CD4-positive, alpha-beta T cell treated with Interleukin-17A for 1 hour (primary cell): ENCODE measurements around the gene ITGB2.

ENCODE experiments used
- DNase-seq: peaks from one replicate; pipeline ENCODE4 v3.0.0-alpha.2; 2020

ITGB2 gene

GRCh38 chr21:44907966-44908895, 12.5 kb downstream of the ITGB2 start:
- no peak for DNase-seq

- no peak for DNase-seq
Measured at GRCh38 chr21:44907225-44907965, 13.3 kb downstream of the ITGB2 start.

DNA sequence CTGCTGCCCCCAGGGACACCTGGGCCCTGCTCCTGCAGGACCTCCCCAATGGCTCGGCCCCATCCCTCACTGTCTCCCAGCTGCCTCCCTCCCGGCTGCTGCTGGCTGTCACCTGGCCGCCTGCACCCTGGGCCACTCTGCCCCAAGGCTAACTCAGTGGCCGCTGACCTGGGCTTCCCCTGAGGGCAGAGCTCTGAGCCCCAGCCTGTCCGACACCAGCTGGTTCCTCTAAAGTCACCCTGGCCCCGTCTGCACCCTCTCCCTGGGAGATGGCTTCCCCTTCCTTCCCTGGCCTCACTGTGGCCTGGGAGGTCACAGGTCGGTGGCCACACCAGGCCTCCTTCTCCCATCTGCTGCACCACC, 15.0 kb downstream of the ITGB2 start:
- no peak for DNase-seq

GRCh38 chr21:44905016-44905727, 15.5 kb downstream of the ITGB2 start:
- no peak for DNase-seq

DNA sequence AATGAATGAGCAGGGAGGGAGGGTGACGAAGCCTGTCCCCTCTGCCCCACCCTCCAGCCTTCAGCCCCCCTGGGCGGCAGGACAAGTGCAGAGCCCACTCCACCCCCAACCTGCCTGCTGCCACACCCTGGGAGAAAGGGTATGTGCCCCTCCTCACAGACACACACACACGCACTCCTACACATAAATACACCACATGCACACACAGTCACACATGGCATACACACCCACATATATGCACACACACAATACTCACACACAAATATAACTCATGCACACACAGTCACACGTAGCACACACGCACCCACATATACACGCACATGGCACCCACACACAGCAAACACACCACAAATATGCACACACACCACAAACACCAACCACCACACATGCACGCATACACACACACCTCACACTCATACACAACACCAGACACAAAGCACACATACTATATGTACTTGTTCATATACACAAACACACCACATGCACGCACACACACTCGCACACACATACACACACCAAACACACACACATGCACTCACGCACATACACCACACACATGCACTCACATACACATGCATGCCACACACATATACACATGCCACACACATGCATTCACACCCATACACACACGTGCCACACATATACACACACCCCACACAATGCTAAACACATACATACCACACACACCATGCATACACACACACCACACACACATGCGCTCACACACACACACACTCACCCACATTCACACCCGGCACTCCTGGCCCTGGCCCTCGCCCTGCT, 16.4 kb downstream of the ITGB2 start:
- DNase-seq, result no peak

GRCh38 chr21:44903689-44904088, 17.0 kb downstream of the ITGB2 start:
- no peak for DNase-seq

- DNase-seq, result no peak
Measured at GRCh38 chr21:44903050-44903685, 17.5 kb downstream of the ITGB2 start.

DNA sequence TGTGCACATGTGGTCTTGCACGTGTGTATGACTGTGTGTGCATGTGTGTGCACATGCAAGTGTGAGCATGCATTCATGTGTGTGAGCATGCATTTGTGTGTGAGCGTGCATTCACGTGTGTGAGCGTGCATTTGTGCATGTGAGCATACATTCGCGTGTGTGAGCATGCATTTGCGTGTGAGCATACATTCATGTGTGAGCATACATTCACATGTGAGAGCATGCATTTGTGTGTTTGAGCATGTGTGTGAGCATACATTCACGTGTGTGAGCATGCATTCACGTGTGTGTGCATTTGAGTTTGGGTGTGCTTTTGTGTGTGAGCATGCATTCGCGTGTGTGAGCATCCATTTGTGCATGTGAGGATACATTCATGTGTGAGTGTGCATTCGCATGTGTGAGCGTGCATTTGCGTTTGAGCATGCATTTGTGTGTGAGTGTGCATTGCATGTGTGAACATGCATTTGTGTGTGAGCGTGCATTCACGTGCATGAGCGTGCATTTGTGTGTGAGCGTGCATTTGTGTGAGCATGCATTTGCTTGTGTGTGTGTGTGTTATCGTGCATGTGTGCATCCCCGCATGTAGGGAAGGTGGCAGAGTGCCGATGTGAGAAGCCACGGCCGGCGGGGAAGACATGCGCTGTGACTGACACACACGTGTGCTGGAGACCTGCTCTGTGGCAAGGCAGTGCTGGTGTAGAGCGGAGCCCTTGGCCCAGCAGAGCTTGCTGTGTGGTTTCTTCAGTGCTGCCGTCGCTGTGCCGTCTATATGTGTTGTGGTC, 18.2 kb downstream of the ITGB2 start:
- no peak for DNase-seq

GRCh38 chr21:44901391-44902074, 19.2 kb downstream of the ITGB2 start:
- DNase-seq, result no peak

DNA sequence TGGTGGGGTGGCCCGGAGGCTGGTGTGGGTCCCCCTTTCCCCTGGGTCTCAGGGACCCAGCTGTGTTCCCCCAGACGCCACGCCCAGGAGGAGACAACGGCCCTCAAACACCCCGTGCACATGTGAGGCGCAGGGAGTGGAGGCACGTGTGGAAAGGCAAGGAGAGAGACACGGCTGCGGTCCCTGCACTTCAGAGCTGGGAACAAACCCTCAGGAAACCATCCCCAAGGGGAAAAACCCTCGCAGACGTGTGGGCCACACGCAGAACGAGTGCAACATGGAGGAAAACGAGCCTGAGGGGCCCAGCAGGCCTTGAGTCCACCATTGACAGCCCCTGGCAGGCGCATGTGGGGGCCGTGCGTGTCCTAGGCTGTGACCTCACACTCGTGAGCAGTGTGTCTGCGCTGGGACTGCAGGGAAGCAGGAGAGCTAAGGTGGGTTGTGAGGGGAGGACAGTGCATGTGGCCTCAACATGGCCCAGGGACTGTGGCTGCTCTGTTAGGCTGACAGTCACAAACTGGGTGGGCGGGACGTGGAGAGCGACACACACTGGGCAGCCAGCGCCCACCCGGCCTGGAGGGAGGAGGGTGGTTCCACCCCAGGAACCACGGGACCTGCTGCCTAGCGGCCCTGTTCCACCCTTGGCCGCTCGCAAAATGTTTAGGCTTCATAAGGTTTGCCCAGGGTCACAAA, 20.0 kb downstream of the ITGB2 start:
- no peak for DNase-seq

- no peak for DNase-seq
Measured at GRCh38 chr21:44899768-44900558, 20.7 kb downstream of the ITGB2 start.

DNA sequence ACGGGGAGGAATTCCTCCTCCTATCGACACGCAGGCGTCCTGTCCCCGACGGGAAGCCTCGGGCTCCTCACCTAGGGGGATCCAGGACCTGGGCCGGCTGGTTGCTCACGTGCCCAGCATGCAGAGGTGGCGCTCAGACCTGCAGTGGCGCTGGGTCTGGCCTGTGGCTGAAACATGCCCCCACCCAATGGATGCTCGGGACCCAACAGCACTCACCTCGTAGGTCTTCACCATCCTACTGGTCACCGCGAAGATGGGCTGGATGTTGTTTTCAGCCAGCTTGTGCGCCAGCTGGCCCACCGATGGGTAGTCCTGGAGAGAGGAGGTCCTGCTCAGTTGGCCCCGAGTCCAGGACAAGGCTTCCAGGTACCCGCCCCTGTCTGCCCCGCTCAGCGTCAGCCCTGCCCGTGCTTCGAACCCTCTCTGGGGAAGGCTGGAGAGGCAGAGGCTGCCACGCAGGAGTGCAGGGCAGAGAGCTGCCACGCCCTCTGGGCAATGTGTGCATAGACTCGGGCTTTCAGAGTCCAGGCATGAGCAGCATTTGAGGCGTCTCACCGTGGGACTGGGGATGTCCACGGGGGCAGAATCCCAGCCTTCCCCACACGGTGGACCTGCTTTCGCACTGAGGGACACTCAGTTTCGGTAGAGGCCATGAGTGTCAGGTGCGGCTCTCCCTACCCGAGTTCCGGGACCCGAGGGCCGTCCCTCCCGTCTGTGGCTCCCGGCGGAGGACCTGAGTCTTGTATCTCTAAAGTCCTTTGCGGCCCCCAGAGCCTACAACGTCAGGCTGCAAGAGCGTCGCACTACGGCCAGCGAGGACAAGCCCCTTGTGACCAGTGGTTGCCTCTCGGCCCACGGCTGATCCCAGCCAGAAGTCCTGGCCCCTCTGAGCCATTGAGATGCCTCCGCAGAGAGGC, 21.6 kb downstream of the ITGB2 start:
- no peak for DNase-seq

GRCh38 chr21:44898011-44898488, 22.6 kb downstream of the ITGB2 start:
- DNase-seq, result no peak

GRCh38 chr21:44897326-44898010, 23.2 kb downstream of the ITGB2 start:
- DNase-seq, result no peak

- no peak for DNase-seq
Measured at GRCh38 chr21:44896561-44897286, 24.0 kb downstream of the ITGB2 start.

DNA sequence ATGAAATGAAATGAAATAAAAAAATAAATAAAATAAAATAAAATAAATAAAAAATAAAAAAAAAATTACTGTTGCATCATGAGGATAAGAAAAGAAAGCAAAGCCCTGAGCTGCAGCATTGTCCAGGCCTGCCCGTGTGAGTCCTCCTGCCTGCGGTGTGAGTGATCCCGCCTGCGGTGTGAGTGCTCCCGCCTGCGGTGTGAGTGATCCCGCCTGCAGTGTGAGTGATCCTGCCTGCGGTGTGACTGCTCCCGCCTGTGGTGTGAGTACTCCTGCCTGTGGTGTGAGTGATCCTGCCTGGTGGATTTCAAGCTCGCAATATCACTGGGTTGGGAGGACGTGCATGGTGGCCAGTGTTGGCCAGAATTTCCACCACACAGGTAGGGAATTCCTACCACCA, 24.8 kb downstream of the ITGB2 start:
- DNase-seq, result no peak
